ENCODE results near the gene RPL32. TPM values are rescaled to one million over a fixed set of nuclear protein-coding genes. Genes with fewer than 3 reads are reported as not detected.

The RPL32 gene
- total and polyA plus RNA-seq, 9 of the 15 experiments (the other 6 are each of a cell fraction or from before 2014, with no cell fraction given), result 2,738 to 6,200 (median 4,286) TPM

- H3K9me1 ChIP-seq (ENCODE audit: control insufficient read depth, insufficient read depth, low read length), result no peaks in the 10 kb centered on the region
- in situ Hi-C loops (cut with MboI) (no loop called here), intact Hi-C loops (cut with micrococcal nuclease) (loop anchor here (10.0 kb wide), 1 partner anchor 197 kb away; no protein-coding TSS in a partner anchor)
- no peak for DNase-seq (ENCODE audit: extremely low read depth in 1 of 4, low spot score in 3 of 4)
- H3K4me2 ChIP-seq (ENCODE audit: insufficient read depth, low read length), result no peak overlapping the region
- H4K20me1 ChIP-seq (replicated peaks; ENCODE audit: control insufficient read depth, insufficient read depth, low read length), result no peaks in the 10 kb centered on the region
- no peak overlapping the region for H2AFZ ChIP-seq (ENCODE audit: low read depth, low read length)
- H3K79me2 ChIP-seq (ENCODE audit: control insufficient read depth, insufficient read depth, low read length), result peaks cover 6% of the 10 kb centered on the region; the same call in 1 of the 3 replicates
- H3K27me3 ChIP-seq (ENCODE audit: control insufficient read depth in 2 of 2, insufficient read depth in 2 of 2, low read length in 2 of 2), result no peaks in the 10 kb centered on the region
- H3K27ac ChIP-seq (ENCODE audit: extremely low read depth, low read depth, low read length), result no peak overlapping the region
- H3K4me1 ChIP-seq (replicated peaks in 1 of 2; ENCODE audit: control insufficient read depth in 2 of 2, insufficient read depth in 2 of 2, low read length in 2 of 2), result peaks cover 8 to 25% of the 10 kb centered on the region in 2 experiments; a peak in 3 of 5 replicates
- ChIA-PET POLR2A (interaction anchor here (1.0 to 6.1 kb wide), 6 partner anchors 10 to 54 kb away, joined by 3 to 65 read pairs (median 7); partner anchors contain the start of gene RPL32), CTCF (ENCODE audit: low intra/inter-chr PET ratio) (no interaction called here)
- no peaks in the 10 kb centered on the region; the same call in 2 of the 3 replicates for H3K36me3 ChIP-seq (ENCODE audit: control insufficient read depth, insufficient read depth, low read length)
- 49% methylated on average over 8 of the region's 8 CpGs for WGBS (ENCODE audit: insufficient coverage, low coverage, missing lambda C conversion rate)
- H3K9ac ChIP-seq (ENCODE audit: insufficient read depth in 1 of 2, low read depth in 2 of 2, low read length in 2 of 2), result peak overlapping the region in 1 of 2 experiments; percentile 81; a peak in 1 of 4 replicates
- peak; percentile 71 for FAIRE-seq
- ATAC-seq, result no peak
- BruUV-seq (replicated peaks), result no TSS peak
- H3K9me3 ChIP-seq (replicated peaks; ENCODE audit: control insufficient read depth, insufficient read depth, low read depth, low read length), result no peaks in the 10 kb centered on the region
- no peak overlapping the region for H3K4me3 ChIP-seq
- TF ChIP-seq AFF4 (CRISPR knock-in tag; IDR thresholded peaks at IDR 0.05), result no peak
- TF ChIP-seq ZBTB7A (IDR thresholded peaks at IDR 0.05; ENCODE audit: borderline replicate concordance, control insufficient read depth, low read depth, low read length), result no peak
- no peak for TF ChIP-seq ZNF224 (CRISPR knock-in tag; IDR thresholded peaks at IDR 0.05)
- TF ChIP-seq TRIM28 (IDR thresholded peaks at IDR 0.05), result no peak
- no peak for TF ChIP-seq FOS (IDR thresholded peaks at IDR 0.05; ENCODE audit: extremely low read depth, insufficient read length)
- no peak for TF ChIP-seq ZNF609 (CRISPR knock-in tag; IDR thresholded peaks at IDR 0.05; ENCODE audit: borderline replicate concordance)
- TF ChIP-seq U2AF1 (optimal IDR thresholded peaks at IDR 0.05; ENCODE audit: low read depth, low read length), result no peak
- 0 out of 2 replicates have a peak, but pooled peaks have one; percentile 13 for TF ChIP-seq ZBTB43 (CRISPR knock-in tag; IDR thresholded peaks at IDR 0.05)
- TF ChIP-seq NR4A1 (CRISPR knock-in tag; IDR thresholded peaks at IDR 0.05), result no peak
- TF ChIP-seq NR4A1 (tag; IDR thresholded peaks at IDR 0.05), result no peak
- TF ChIP-seq JUN (IDR thresholded peaks at IDR 0.05; ENCODE audit: borderline replicate concordance, low read depth, low read length), result no peak
- no peak for TF ChIP-seq JUN (CRISPR knock-in tag; IDR thresholded peaks at IDR 0.05; ENCODE audit: borderline replicate concordance)
These were observed 43.3 kb downstream of the RPL32 start for GRCh38 chr3:12797892-12798558.
